SH-SY5Y (cell line): ENCODE measurements around the gene SLC39A11.

Experiments used
- GATA2 ChIP-seq: IDR thresholded peaks from 2 replicates; pipeline ENCODE4 v1.6.1; 2011; ENCODE audit warnings: mild to moderate bottlenecking, low read depth, low read length
- GATA3 ChIP-seq: IDR thresholded peaks from 2 replicates; pipeline ENCODE4 v1.6.1; 2011; ENCODE audit warnings: low read depth, mild to moderate bottlenecking, low read length, moderate library complexity

- no peak for TF ChIP-seq GATA2
- no peak for TF ChIP-seq GATA3
These were observed 38.5 kb upstream of the SLC39A11 start for GRCh38 chr17:73130977-73131376.
